H54 (cell line): ENCODE results near the gene TDRD3.

Experiments used
- DNase-seq: peaks from one replicate; pipeline ENCODE4 v3.0.0; 2011; ENCODE audit warnings: low spot score, mixed read lengths; ENCODE audit not compliant: insufficient read length
- FAIRE-seq: peaks from 3 replicates; lab custom pipeline; 2011; peaks lifted over from hg19 to GRCh38; lab: Jason Lieb, UNC
- POLR2A ChIP-seq: IDR thresholded peaks from 2 replicates; pipeline ENCODE4 v1.6.1; 2011; ENCODE audit warnings: low read depth, mild to moderate bottlenecking, low read length

TDRD3 gene

DNA sequence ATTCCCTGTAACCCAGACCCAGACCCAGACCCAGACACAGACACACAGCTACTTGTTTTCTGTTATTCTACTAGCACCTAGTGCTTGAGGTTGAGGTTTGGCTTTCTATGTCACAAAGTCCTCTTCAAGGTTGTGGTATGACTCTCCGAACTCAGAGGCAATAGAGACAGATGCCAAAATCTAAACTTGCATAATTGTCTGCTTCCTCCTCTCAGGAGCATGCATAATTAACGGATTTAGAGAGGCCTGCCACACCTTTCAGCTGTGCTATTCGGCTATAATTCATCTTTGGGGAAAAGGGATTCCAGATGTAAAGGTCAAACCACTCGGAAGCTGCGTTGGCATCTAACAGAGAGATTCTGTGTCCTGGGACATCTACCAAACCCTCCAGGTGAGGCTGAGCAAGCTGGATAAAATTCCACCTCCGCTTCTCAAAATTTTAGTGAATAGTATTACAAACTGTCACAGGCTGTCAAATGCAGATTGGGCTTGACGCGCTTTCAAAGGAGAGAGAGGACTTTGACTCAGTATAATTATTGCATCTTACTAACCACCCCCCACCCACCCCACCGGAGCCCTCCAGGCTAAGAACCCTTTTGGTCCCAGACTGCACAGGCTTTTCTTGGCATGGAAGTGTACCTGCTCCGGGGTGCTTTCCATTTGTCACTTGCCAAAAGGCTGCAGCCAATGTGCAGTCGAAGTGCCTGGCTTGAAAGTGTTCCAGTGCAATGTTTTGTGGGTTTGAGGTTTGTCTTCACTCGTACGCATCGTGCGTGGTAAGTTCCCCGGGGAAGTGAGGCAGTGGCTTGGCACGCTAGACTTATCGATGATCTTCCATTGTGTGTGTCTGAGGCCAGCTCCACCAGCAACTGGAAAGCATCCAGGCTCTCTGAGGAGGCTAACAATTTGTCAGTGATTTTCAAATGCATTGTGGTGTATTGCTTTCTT lies 194.1 kb downstream of the TDRD3 start:
- TF ChIP-seq POLR2A: no peak
- FAIRE-seq: peak; percentile 69
- DNase-seq: peak; percentile 12

GRCh38 chr13:60603049-60603448 lies 206.0 kb downstream of the TDRD3 start:
- FAIRE-seq (no peak), DNase-seq (no peak)
- TF ChIP-seq POLR2A: no peak

DNA sequence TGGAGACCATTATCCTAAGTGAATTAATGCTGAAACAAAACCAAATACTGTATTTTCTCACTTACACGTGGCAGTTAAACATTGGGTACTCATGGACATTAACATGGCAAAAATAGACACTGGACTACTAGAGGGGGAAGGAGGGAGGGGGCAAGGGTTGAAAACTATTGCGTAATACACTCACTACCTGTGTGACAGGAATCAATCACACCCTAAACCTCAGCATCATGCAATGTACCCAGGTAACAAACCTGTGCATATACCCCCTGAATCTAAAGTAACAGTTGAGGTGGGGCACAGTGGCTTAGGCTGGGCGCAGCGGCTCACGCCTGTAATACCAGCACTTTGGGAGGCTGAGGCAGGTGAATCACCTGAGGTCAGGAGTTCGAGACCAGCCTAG lies 207.0 kb downstream of the TDRD3 start:
- FAIRE-seq: no peak
- TF ChIP-seq POLR2A: no peak
- no peak for DNase-seq

- FAIRE-seq (no peak), DNase-seq (no peak)
- no peak for TF ChIP-seq POLR2A
Observed at GRCh38 chr13:60608954-60609353, 211.9 kb downstream of the TDRD3 start.

DNA sequence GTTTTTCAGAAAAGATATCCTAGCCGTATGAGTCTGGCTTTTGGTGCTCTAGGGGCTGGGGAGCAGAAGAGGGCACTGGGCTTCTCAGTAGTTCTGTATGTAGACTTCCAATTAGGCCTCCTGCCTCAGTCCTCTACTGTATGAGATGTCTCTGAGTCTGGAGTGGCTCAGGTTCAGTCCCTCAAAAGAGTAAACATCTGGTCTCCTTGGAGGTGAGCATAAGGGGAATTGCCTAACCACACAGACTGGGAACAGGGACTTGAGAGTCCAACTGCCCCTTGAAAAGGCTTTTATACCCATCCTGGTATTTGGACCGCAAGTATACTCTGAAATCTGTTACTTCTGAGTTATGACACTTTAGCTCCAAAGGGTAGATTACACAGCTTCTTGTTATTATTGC lies 214.5 kb downstream of the TDRD3 start:
- DNase-seq (no peak), FAIRE-seq (no peak)
- TF ChIP-seq POLR2A: no peak

- no peak for TF ChIP-seq POLR2A
- FAIRE-seq: no peak
- no peak for DNase-seq
Observed at GRCh38 chr13:60612593-60612992, 215.6 kb downstream of the TDRD3 start.

DNA sequence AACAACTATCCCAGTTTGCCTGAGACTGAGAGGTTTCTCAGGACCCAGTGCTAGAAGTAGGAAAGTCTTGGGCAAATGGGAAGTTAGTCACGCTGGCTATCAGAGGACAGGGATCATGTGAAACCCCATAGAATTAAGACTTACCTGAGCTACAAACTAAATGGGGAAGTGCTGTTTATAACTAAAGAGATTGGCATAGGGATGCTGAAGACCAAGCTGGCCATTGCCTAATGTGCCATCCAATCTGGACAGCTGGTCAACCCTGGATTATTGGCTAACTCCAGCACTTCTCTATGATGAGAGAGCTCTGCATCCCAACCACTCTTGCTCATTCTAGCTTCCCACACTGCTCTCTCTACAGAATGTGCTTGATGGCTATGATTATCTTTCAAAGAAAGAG lies 216.1 kb downstream of the TDRD3 start:
- DNase-seq (no peak), FAIRE-seq (no peak)
- TF ChIP-seq POLR2A: no peak

DNA sequence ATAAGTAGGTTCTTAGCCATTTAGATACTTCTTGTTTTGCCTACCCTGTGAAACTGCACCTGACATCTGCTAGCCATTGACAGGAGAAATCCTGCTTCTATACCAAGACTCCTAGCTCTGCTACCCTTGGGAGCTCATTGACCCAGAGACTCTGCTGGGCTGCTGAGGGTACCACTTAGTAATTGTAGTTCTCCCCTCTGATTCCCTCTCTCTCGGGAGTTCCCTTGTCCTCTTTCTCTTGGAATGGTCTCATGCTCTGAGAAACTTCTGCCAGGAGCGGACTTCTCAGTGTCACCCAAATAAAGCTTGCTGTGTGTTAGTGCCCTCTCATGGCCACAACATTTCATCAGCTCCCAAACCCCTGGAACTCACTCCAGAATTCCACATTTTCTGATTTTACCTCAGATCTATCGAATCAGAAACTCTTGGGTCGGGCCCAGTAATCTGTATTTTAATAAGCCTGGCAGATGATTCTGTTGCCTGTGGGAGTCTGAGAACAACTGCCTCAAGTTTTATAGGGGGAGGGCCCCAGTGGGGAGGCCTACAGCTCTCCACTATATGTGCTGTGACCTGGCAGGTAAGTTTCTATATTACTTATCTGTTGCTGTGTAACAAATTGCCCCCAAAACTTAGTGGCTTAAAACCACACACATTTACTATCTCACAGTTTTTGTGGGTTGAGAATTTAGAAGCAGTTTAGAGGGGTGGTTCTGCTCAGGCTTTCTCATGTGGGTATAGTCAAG lies 221.1 kb downstream of the TDRD3 start:
- DNase-seq (peak; percentile 9), FAIRE-seq (no peak)
- no peak for TF ChIP-seq POLR2A

DNA sequence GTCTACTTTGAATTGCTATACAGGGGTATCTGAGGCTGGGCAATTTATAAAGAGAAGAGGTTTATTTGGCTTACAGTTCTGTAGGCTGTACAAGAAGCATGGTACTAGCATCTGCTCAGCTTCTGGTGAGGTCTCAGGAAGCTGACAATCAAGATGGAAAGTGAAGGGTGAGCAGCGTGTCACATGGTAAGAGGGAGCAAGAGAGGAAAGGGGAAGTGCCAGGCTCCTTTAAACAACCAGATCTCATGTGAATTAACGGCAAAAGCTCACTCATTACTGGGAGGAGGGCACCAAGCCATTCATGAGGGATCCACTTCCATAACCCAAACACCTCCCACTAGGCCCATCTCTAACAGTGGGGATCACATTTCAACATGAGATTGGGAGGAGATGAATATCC lies 222.4 kb downstream of the TDRD3 start:
- FAIRE-seq (no peak), DNase-seq (no peak)
- no peak for TF ChIP-seq POLR2A

- no peak for DNase-seq
- FAIRE-seq: no peak
- TF ChIP-seq POLR2A: no peak
Observed at GRCh38 chr13:60620611-60621395, 223.8 kb downstream of the TDRD3 start.

- no peak for FAIRE-seq
- no peak for TF ChIP-seq POLR2A
- no peak for DNase-seq
Observed at GRCh38 chr13:60623151-60623550, 226.1 kb downstream of the TDRD3 start.
